ENCODE measurements around the gene DNAH7. TPM values are rescaled to one million over a fixed set of nuclear protein-coding genes. Genes with fewer than 3 reads are reported as not detected.

Gene DNAH7
- total and polyA plus RNA-seq, 2 donors (not counting 3 experiments of a cell fraction or from before 2014, with no cell fraction given): 0.15 to 0.24 TPM

GRCh38 chr2:195820373-195820772 lies 248.3 kb downstream of the DNAH7 start:
- no peaks in the 10 kb centered on the region for H3K9me3 ChIP-seq (replicated peaks; ENCODE audit: control insufficient read depth, insufficient read depth, low read length)
- dilution Hi-C loops (cut with MboI; ENCODE audit: extremely low pct_ligation_motif_present, low sequenced_read_pairs): no loop called here
- TF ChIP-seq CTCF (IDR thresholded peaks at IDR 0.05; ENCODE audit: extremely low read depth in 1 of 2, insufficient read depth in 1 of 2, low read depth in 1 of 2, low read length in 2 of 2): no peak
- TF ChIP-seq POLR2A (IDR thresholded peaks at IDR 0.05; ENCODE audit: low read depth, low read length): no peak
- TF ChIP-seq MAX (IDR thresholded peaks at IDR 0.05; ENCODE audit: insufficient read depth, insufficient read length): no peak
- no peak for TF ChIP-seq EZH2 (IDR thresholded peaks at IDR 0.05; ENCODE audit: borderline replicate concordance, low read depth, low read length, severe bottlenecking)
- no peak for TF ChIP-seq MYC (IDR thresholded peaks at IDR 0.05; ENCODE audit: low read depth, low read length)
- TF ChIP-seq POLR2AphosphoS5 (IDR thresholded peaks at IDR 0.05; ENCODE audit: insufficient read depth, low read depth, low read length): no peak
- peak; percentile 65 for TF ChIP-seq FOS (IDR thresholded peaks at IDR 0.05; ENCODE audit: borderline replicate concordance, insufficient read depth, low read length)
- peak; percentile 23 for TF ChIP-seq GATA2 (IDR thresholded peaks at IDR 0.05; ENCODE audit: insufficient read depth, insufficient read length, low read depth, low read length)
- TF ChIP-seq JUN (IDR thresholded peaks at IDR 0.05; ENCODE audit: borderline replicate concordance, insufficient read depth, insufficient read length, low read depth): no peak
- no peaks in the 10 kb centered on the region for H4K20me1 ChIP-seq (replicated peaks; ENCODE audit: control insufficient read depth, extremely low read depth, insufficient read depth, low read length)
- no peak overlapping the region for H2AFZ ChIP-seq (ENCODE audit: low read depth, low read length)
- peak; percentile 39 for DNase-seq (ENCODE audit: low read depth, low spot score)
- peaks cover 4% of the 10 kb centered on the region for H3K4me1 ChIP-seq (ENCODE audit: control insufficient read depth, extremely low read depth, insufficient read depth, low read length)
- ChIA-PET CTCF (no interaction called here), POLR2A (no interaction called here)
- H3K79me2 ChIP-seq (ENCODE audit: control insufficient read depth, insufficient read depth, low read length): no peaks in the 10 kb centered on the region
- H3K9me1 ChIP-seq (replicated peaks; ENCODE audit: control insufficient read depth, extremely low read depth, insufficient read depth, low read length): no peaks in the 10 kb centered on the region
- no peaks in the 10 kb centered on the region for H3K36me3 ChIP-seq (ENCODE audit: control insufficient read depth in 2 of 2, extremely low read depth in 1 of 2, insufficient read depth in 2 of 2, low read length in 2 of 2)
- intact Hi-C loops (cut with micrococcal nuclease): no loop called here
- BruUV-seq (replicated peaks): no TSS peak
- H3K27ac ChIP-seq (ENCODE audit: insufficient read depth, low read depth, low read length): no peak overlapping the region
- no peaks in the 10 kb centered on the region for H3K27me3 ChIP-seq (ENCODE audit: control insufficient read depth in 2 of 2, insufficient read depth in 2 of 2, low read length in 2 of 2)
- no peak overlapping the region for H3K4me3 ChIP-seq (replicated peaks in 1 of 3; ENCODE audit: insufficient read depth in 1 of 3, low read depth in 1 of 3, low read length in 3 of 3)
- no peak overlapping the region for H3K9ac ChIP-seq (replicated peaks; ENCODE audit: extremely low read depth, insufficient read depth, low read length)
- no peak for FAIRE-seq
- H3K4me2 ChIP-seq (ENCODE audit: insufficient read depth, low read length): no peak overlapping the region
